GM23338 (cell line): ENCODE measurements around the gene EPG5. TPM values are rescaled to one million over a fixed set of nuclear protein-coding genes. Genes with fewer than 3 reads are reported as not detected.

ENCODE experiments used
- ATAC-seq: fragments of 200-7000 bp; cut with Tn5 transposase; 3 replicates; pipeline ENCODE4 v1.9.1; 2020
- DNase-seq: peaks from one replicate; pipeline ENCODE4 v3.0.0-alpha.2; 2015; ENCODE audit warnings: low spot score
- H2AFZ ChIP-seq: fragments of 200-600 bp; sonication (generic); 2 replicates; pipeline ENCODE4 v1.8.0; 2016; ENCODE audit warnings: antibody characterized with exemption, mild to moderate bottlenecking, moderate library complexity
- H3F3A ChIP-seq: fragments of 200-600 bp; sonication (generic); replicated peaks from 2 replicates; pipeline ENCODE4 v1.8.0; 2017; ENCODE audit warnings: antibody characterized with exemption, mixed run types, low read depth
- H3K27ac ChIP-seq: fragments of 200-600 bp; sonication (generic); 2 replicates; pipeline ENCODE4 v1.6.1; 2016; ENCODE audit warnings: low read depth
- H3K27me3 ChIP-seq: fragments of 200-600 bp; sonication (generic); 2 replicates; pipeline ENCODE4 v1.8.0; 2016; ENCODE audit warnings: mild to moderate bottlenecking, mixed run types, moderate library complexity; ENCODE audit not compliant: insufficient read depth
- H3K36me3 ChIP-seq: fragments of 200-600 bp; sonication (generic); 2 replicates; pipeline ENCODE4 v1.8.0; 2016; ENCODE audit warnings: mild to moderate bottlenecking; ENCODE audit not compliant: insufficient read depth
- H3K4me1 ChIP-seq: fragments of 200-600 bp; sonication (generic); 2 replicates; pipeline ENCODE4 v1.8.0; 2016; ENCODE audit warnings: mild to moderate bottlenecking, moderate library complexity; ENCODE audit not compliant: insufficient read depth
- H3K4me2 ChIP-seq: fragments of 200-600 bp; sonication (generic); 2 replicates; pipeline ENCODE4 v1.7.1; 2017; ENCODE audit warnings: mixed run types
- H3K4me3 ChIP-seq: fragments of 200-600 bp; sonication (generic); 2 replicates; pipeline ENCODE4 v1.6.1; 2016; ENCODE audit warnings: mixed run types
- H3K79me2 ChIP-seq: fragments of 200-600 bp; sonication (generic); replicated peaks from 2 replicates; pipeline ENCODE4 v1.8.0; 2017; ENCODE audit warnings: mild to moderate bottlenecking; ENCODE audit not compliant: insufficient read depth
- H3K9me2 ChIP-seq: fragments of 200-600 bp; sonication (generic); 2 replicates; pipeline ENCODE4 v1.8.0; 2017; ENCODE audit not compliant: insufficient read depth
- H4K20me1 ChIP-seq: fragments of 200-600 bp; sonication (generic); replicated peaks from 2 replicates; pipeline ENCODE4 v1.8.0; 2017; ENCODE audit warnings: mild to moderate bottlenecking; ENCODE audit not compliant: insufficient read depth
- H3K27ac Mint-ChIP-seq: 2 replicates; pipeline ENCODE4 v1.8.0; 2020; ENCODE audit warnings: inconsistent platforms, mild to moderate bottlenecking, moderate library complexity, mixed read lengths
- H3K27me3 Mint-ChIP-seq: 3 replicates; pipeline ENCODE4 v1.8.0; 2022; ENCODE audit warnings: low read depth, mild to moderate bottlenecking, moderate library complexity, mixed read lengths, inconsistent platforms; ENCODE audit not compliant: insufficient read depth, poor library complexity
- H3K36me3 Mint-ChIP-seq: 3 replicates; pipeline ENCODE4 v1.8.0; 2021; ENCODE audit warnings: low read depth, mild to moderate bottlenecking, inconsistent platforms, moderate library complexity, mixed read lengths
- H3K4me1 Mint-ChIP-seq: 3 replicates; pipeline ENCODE4 v1.8.0; 2020; ENCODE audit warnings: mild to moderate bottlenecking, inconsistent platforms, mixed read lengths
- H3K4me3 Mint-ChIP-seq: 3 replicates; pipeline ENCODE4 v1.8.0; 2021; ENCODE audit warnings: moderate library complexity, mild to moderate bottlenecking, inconsistent platforms, mixed read lengths
- H3K9me3 Mint-ChIP-seq: 3 replicates; pipeline ENCODE4 v1.8.0; 2020; ENCODE audit warnings: moderate library complexity, mild to moderate bottlenecking, inconsistent platforms, mixed read lengths
- CREB1 ChIP-seq: fragments of 250-450 bp; sonication (Bioruptor Pico); IDR thresholded peaks from 2 replicates; pipeline ENCODE4 v1.5.0; 2020; ENCODE audit warnings: low read depth, mild to moderate bottlenecking, moderate library complexity
- EZH2 ChIP-seq: fragments of 200-600 bp; sonication (generic); IDR thresholded peaks from one replicate; pipeline ENCODE4 v1.8.0; 2017; ENCODE audit warnings: antibody characterized with exemption, mild to moderate bottlenecking, low read depth; ENCODE audit not compliant: unreplicated experiment
- POLR2AphosphoS5 ChIP-seq: IDR thresholded peaks from 2 replicates; pipeline ENCODE4 v1.6.1; 2016; ENCODE audit warnings: antibody characterized with exemption, low read depth
- STAT1 ChIP-seq: IDR thresholded peaks from one replicate; pipeline ENCODE4 v1.6.1; 2016; ENCODE audit warnings: antibody characterized with exemption; ENCODE audit not compliant: unreplicated experiment
- ZNF331 ChIP-seq: fragments of 250-450 bp; sonication (Bioruptor Pico); IDR thresholded peaks from 2 replicates; pipeline ENCODE4 v1.5.0; 2020; ENCODE audit warnings: low read depth, mild to moderate bottlenecking, moderate library complexity
- polyA plus RNA-seq: library from polyadenylated mRNA; unstranded; fragments of >200 nt; fragmentation: Nextera tagmentation; extraction: Ambion mirVana; gene quantifications from 2 replicates; pipeline ENCODE4 v1.2.1, GENCODE V29; 2016
- total RNA-seq: library from RNA; depleted of rRNA; stranded (reverse); fragments of >200 nt; shearing (Covaris generic); gene quantifications from 2 replicates; pipeline ENCODE4 v1.2.3, GENCODE V29; 2014
- TF ChIP-seq, protein P1 (sequence below): IDR thresholded peaks from 2 replicates; pipeline ENCODE4 v1.6.1; 2016; ENCODE audit warnings: antibody characterized with exemption
- TF ChIP-seq, protein P2 (sequence below): fragments of 250-450 bp; sonication (Bioruptor Pico); IDR thresholded peaks from 2 replicates; pipeline ENCODE4 v1.5.0; 2020; ENCODE audit warnings: mild to moderate bottlenecking, moderate library complexity

The EPG5 gene
- total and polyA plus RNA-seq, 2 experiments from 2014 or later = 4.1 to 29.2 TPM

- Mint-ChIP-seq H3K9me3 (no peaks in the 10 kb centered on the region), H3K27me3 (no peaks in the 10 kb centered on the region), H3K4me1 (no peaks in the 10 kb centered on the region), H3K36me3 (peaks cover 35% of the 10 kb centered on the region), H3K27ac (no peak overlapping the region), H3K4me3 (no peak overlapping the region)
- Histone ChIP-seq H3K4me3 (no peak overlapping the region), H3K36me3 (peaks cover 13% of the 10 kb centered on the region), H3K27me3 (no peaks in the 10 kb centered on the region), H3K4me2 (no peak overlapping the region), H3F3A (no peaks in the 10 kb centered on the region), H3K27ac (no peak overlapping the region), H3K4me1 (no peaks in the 10 kb centered on the region), H4K20me1 (no peaks in the 10 kb centered on the region; the same call in 1 of the 2 replicates), H3K9me2 (no peaks in the 10 kb centered on the region), H2AFZ (no peak overlapping the region), H3K79me2 (no peaks in the 10 kb centered on the region)
- DNase-seq (no peak), ATAC-seq (no peak)
- TF ChIP-seq CREB1 (CRISPR knock-in tag) (no peak), POLR2AphosphoS5 (no peak), ZNF331 (CRISPR knock-in tag) (no peak), EZH2 (no peak), STAT1 (no peak)
- TF ChIP-seq, protein P1, sequence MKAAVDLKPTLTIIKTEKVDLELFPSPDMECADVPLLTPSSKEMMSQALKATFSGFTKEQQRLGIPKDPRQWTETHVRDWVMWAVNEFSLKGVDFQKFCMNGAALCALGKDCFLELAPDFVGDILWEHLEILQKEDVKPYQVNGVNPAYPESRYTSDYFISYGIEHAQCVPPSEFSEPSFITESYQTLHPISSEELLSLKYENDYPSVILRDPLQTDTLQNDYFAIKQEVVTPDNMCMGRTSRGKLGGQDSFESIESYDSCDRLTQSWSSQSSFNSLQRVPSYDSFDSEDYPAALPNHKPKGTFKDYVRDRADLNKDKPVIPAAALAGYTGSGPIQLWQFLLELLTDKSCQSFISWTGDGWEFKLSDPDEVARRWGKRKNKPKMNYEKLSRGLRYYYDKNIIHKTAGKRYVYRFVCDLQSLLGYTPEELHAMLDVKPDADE = no peak
- TF ChIP-seq, protein P2, sequence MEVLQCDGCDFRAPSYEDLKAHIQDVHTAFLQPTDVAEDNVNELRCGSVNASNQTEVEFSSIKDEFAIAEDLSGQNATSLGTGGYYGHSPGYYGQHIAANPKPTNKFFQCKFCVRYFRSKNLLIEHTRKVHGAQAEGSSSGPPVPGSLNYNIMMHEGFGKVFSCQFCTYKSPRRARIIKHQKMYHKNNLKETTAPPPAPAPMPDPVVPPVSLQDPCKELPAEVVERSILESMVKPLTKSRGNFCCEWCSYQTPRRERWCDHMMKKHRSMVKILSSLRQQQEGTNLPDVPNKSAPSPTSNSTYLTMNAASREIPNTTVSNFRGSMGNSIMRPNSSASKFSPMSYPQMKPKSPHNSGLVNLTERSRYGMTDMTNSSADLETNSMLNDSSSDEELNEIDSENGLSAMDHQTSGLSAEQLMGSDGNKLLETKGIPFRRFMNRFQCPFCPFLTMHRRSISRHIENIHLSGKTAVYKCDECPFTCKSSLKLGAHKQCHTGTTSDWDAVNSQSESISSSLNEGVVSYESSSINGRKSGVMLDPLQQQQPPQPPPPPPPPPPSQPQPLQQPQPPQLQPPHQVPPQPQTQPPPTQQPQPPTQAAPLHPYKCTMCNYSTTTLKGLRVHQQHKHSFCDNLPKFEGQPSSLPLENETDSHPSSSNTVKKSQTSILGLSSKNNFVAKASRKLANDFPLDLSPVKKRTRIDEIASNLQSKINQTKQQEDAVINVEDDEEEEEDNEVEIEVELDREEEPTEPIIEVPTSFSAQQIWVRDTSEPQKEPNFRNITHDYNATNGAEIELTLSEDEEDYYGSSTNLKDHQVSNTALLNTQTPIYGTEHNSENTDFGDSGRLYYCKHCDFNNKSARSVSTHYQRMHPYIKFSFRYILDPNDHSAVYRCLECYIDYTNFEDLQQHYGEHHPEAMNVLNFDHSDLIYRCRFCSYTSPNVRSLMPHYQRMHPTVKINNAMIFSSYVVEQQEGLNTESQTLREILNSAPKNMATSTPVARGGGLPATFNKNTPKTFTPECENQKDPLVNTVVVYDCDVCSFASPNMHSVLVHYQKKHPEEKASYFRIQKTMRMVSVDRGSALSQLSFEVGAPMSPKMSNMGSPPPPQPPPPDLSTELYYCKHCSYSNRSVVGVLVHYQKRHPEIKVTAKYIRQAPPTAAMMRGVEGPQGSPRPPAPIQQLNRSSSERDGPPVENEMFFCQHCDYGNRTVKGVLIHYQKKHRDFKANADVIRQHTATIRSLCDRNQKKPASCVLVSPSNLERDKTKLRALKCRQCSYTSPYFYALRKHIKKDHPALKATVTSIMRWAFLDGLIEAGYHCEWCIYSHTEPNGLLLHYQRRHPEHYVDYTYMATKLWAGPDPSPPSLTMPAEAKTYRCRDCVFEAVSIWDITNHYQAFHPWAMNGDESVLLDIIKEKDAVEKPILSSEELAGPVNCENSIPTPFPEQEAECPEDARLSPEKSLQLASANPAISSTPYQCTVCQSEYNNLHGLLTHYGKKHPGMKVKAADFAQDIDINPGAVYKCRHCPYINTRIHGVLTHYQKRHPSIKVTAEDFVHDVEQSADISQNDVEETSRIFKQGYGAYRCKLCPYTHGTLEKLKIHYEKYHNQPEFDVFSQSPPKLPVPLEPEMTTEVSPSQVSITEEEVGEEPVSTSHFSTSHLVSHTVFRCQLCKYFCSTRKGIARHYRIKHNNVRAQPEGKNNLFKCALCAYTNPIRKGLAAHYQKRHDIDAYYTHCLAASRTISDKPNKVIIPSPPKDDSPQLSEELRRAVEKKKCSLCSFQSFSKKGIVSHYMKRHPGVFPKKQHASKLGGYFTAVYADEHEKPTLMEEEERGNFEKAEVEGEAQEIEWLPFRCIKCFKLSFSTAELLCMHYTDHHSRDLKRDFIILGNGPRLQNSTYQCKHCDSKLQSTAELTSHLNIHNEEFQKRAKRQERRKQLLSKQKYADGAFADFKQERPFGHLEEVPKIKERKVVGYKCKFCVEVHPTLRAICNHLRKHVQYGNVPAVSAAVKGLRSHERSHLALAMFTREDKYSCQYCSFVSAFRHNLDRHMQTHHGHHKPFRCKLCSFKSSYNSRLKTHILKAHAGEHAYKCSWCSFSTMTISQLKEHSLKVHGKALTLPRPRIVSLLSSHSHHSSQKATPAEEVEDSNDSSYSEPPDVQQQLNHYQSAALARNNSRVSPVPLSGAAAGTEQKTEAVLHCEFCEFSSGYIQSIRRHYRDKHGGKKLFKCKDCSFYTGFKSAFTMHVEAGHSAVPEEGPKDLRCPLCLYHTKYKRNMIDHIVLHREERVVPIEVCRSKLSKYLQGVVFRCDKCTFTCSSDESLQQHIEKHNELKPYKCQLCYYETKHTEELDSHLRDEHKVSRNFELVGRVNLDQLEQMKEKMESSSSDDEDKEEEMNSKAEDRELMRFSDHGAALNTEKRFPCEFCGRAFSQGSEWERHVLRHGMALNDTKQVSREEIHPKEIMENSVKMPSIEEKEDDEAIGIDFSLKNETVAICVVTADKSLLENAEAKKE (CRISPR knock-in tag) = no peak
These were observed 27.9 kb downstream of the EPG5 start for GRCh38 chr18:45939236-45939635.
